Hippocampal formation (tissue), 2 donors: ENCODE measurements around the gene FTO.

Source experiments
- DNase-seq, 2 donors: peaks; one replicate each; lab custom pipeline; 2025; lab: John Stamatoyannopoulos, UW

FTO gene

DNA sequence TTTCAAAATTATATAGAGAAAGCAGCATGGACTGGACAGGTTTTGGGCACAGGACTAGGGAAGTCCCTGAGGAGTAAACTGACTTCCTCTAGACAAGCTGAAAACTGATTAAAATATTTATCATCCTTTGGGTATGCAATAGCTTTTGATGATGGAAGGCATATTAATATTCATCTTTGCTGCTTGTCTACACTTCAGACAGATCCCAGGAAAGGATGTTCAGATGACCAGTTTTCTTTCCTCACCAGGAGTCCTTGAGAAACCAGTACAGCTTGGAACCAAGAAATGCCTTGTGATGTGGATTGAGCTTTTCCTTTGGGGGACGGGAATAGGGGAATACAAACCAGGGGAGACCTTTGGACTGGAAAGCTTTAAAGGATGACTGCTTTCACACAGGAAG is 195.5 kb downstream of the FTO start:
- DNase-seq: no peak

DNA sequence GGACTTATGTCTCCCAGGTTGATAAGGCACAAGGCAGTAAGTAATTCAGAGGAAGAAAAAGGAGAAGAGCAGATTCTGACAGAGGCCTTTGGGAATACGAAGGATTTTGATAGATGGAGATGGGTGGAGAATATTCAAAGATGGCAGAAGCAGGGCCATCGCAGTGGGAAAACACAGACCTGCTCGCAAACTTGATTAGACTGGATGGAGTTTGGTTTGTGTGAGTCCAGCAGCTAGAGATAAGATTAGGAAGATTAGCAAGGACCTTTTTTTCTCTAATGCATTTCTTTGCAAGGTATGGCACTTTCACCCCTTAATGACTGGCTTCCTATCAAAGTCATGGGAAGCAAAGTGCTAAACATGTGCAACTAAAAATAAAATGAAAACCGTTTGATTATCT is 196.7 kb downstream of the FTO start:
- no peak for DNase-seq

DNA sequence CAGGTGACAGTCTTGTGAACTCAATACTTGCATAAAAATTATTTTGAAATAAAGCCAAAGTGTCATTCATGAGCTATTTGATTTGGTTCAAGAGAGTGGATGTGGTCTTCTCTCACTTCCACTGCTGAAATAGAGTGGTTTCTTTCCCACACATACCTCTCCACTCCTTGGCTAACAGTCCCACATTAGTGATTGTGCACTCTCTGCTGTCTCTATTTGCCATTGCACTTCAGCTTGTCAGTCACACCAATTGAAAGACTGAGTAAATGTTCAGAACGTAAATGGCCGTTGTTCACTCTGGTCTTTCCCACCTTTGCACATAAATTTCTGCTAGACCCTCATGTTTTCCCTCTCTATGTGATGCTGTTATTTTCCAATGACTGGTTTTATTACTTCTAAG is 197.5 kb downstream of the FTO start:
- no peak for DNase-seq

DNA sequence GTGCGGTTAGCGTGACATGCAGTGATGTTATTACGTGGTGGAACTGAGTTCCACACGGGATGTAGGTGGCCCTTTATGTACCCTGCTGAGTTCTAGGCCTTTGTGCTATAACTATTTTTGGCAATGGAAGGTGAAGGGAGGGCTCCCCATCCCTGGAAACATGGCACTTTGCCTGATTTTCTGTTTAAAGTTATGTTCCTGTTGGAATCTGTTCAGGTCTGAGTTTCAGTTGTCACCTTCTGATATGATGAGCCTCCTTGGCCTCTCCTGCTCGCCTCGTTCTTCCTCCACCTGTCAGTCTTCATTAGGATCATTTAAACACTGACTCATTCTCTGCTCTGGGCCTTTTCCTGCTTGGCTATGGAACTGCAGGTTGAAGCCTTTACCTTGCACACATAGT is 200.6 kb downstream of the FTO start:
- no peak for DNase-seq

DNA sequence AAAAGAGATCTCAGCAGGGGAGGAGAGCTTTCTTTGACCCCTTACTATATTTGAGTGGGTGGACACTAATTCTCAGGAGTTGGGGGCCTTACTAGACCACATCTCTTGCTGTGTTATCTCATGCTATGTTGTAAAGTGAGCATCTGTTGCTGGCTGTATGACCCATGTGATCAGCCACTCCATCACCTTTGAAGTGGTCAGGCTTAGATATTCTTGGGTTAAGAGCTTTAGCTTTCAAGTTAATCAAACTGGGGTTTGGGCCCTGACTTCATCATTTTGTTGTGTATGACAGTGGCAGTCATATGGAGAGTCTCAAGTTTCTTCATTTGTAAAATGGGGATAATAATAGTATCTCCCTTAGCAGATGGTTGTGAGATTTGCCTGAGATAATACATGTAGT is 201.1 kb downstream of the FTO start:
- DNase-seq: no peak

DNA sequence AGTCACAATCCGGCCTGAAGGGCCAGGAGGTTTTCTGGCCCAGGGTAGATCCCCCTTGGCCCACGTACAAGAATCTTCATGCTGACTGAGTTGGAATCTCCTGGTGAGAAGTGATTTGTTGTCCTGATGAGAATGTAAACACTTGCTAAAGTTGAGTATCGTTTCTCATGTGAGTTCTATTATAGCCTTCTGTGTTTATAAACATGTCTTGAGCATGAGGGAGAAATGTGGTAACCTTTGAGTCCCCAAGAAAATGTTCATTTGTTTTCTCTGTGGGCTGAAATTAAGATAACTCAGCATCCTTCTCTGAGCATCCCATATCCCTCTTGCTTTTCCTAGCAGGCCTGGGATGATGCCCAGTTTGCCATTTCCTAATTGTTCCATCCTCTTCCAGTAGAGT is 204.8 kb downstream of the FTO start:
- DNase-seq: no peak

DNA sequence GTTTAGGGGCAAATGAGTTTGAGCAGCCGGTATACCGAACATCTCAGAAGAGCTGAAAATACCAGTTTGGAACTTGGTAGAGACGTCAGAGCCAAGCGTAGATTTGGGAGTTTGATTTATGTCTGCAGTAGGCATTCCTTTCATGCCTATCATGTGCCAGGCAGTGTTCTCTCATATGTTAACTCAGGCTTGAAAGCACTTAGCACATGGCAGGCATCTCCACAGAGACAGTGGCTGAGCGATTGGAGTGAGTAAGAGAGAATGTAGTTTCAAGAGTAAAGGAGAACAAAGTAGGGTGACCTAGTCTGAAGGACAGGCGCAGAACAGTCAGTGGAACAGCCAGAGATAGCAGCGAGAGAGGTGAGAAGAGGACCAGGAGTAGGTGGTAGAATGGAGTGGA is 207.0 kb downstream of the FTO start:
- DNase-seq: no peak

DNA sequence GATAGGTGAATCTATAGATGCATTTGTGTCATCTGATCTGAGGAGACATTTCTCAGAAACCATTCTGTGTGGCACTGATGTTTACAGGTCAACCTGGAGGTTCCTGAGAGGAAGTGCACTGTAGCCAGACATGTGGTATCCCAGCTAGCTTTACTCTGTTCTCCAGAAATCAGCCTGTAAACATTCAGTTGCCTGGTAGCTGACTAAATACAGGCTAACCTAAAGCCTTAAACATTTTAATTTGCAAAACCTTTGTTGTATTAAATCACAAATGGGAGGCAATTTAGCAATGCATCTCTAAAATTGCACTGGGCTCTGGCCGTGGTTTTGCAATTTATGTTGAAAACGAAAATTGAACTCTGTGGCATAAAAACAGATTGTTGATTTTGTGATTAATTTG is 207.6 kb downstream of the FTO start:
- no peak for DNase-seq

DNA sequence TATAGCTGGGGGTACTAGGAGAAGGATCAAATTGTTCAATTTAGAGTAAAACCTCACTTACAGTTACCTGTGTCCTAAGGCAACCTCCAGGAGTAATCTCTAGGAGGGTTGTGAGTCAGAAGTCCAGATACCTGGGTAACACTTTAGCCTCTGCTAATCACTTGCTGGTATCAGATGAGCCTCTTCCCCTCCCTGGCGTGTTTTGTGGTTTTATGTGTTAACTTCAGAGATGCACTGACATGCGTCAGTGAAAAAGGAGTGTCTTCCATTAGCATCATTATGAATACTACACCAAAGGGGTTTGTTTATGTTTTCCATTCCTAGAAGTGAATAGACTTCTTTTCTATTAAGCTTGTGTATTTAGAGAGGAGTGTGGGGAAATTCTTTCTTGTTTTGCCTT is 208.2 kb downstream of the FTO start:
- DNase-seq: no peak

DNA sequence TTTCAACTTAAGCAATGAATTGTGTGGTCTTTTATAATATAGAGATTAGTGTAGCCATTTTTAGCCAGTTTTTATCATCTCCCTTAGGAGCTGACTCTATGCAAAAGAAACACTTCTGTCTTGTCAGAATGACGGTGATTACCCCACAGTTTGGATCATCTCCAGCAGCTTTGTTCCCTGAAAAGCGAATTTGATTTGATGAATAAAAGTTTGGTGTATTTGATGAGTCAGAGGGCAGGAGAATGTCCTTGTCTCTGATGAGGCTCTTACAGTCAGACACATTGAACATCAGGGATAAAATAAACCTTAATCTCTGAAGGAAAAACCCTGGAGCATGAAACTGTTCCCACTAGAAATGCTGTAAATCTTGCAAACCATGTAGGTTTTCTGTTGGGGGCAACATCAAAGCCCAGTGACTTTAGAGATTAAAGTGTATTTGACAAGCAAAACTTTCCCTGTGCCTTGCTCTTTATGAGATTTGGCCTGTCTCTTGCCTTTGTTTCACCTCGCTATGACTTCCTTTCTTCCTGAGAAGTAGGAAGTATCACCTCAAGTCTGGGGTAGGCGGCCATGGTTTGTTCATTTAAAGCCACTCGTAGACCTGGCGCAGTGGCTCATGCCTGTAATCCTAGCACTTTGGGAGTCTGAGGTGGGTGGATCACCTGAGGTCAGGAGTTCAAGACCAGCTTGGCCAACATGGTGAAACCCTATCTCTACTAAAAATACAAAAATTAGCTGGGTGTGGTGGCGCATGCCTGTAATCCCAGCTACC is 209.3 kb downstream of the FTO start:
- DNase-seq: no peak

DNA sequence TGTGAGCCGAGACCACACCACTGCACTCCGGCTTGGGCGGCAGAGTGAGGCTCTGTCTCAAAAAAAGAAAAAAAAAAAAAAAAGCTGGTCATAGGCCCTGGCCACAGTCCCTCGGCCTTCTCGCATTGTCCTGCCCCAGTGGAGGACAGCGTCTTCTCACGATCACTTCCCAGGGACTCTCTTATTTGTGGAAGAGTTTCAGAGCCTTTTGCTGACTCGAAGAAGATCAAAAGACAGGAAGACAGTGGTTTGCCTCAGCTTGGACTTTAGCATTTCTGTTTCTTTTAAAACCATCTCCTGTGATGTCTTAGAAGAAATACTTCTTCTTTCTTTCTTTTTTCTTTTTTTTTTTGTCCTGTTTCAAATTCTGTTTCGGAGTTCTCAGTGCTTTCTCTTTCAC is 210.0 kb downstream of the FTO start:
- DNase-seq: peak in 1 of 2 donors; percentile 14

DNA sequence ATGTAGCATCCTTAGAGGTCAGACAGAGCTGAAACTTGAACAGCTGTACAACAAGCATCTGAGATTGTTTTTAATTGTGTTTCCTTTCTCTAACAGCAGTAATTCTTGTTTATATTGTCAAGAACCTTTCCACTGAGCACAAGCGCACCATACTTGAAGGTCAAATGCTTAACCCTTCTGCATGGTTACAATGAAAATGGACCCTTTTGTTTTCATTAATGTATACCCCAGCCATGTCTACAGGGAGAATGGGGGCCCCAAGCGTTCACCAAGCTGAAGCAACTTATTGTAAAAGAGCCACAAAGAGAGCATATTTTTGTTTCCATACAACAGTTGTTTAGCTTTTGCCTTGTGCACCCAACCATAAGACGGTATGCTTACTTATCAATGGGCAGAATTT is 210.8 kb downstream of the FTO start:
- no peak for DNase-seq

DNA sequence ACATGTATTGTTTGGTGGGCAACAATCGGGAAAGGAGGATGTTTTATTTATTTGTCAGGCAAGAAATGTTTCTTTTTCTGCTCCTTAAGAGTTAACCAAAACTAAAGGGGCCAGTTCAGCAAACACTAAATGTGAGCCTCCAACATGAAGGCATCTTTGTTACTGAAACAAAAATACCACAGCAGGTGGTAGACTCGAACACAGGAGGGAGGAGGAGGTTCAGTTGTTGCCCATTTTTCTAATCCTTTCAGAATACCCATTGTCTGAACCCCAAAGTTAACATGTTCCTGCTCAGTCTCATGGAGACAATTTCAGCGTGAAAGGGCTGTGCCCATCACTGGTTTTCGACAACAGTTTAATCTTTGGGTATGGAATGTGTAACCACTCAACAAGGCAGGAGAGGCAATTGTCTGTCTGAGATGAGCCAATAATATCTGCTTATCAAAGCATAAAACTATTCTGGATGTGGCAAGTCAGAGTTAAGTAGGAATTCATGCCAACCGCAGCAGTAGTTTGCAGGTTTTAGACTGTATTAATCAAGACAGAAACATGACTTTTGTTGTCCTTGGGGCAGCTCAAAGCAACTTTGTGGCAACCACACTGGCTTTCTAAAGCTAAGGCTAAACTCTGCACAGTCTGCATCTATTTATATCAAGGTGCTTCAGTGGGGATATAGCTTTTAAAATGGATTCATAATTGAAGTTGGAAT is 211.7 kb downstream of the FTO start:
- DNase-seq: no peak

DNA sequence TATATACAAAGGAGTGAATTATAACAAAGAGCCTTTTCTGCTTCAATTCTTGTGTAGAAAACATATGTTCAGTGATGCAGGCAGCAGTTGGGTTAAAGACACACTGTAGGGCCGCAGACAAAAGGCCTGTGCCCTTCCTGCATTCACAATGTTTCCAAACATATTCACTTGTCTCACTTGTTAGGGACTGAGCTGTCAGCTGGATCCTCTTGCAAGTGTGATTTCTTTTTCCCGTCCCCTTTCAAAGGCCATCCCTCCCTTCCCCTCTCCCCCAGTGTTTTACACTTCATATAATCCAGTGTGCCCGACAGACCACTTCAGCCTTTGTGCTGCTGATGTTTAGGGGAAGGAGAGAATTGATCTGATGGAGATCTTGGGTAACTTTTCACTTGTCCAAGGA is 217.0 kb downstream of the FTO start:
- DNase-seq: no peak

DNA sequence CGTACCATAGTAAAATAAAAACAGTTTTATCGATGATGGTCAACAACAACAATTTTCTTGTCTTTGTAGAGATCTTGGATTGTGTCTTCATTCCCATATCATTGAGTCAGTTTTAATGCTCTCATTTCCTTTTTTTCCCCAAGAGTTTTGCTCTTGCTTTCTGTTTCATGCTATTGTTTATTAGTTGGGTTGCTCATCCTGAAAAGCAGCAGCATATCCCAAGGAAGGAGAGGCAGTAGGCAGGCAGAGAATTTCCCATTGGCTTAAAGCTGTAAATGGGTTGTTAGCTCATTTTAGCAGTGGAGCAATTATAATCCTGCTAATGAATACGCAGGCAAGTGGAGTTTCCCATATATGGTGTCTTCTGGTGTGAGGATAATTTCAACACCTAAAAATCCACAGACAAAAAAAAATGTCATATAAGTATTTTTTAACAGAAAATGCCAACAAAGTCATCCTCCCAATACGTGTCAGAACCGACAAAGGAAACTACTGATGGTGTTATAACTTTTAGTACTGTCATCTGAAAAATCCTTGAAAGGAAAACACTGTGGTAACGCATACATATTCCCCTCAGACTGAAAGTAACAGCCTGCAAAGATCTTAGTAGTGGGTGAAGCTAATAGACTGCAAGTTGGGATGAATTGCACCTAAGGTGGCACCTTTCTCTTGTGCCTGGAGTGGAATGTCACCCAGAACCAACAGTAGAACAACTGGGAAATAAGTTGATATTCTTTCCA is 218.3 kb downstream of the FTO start:
- DNase-seq: no peak

DNA sequence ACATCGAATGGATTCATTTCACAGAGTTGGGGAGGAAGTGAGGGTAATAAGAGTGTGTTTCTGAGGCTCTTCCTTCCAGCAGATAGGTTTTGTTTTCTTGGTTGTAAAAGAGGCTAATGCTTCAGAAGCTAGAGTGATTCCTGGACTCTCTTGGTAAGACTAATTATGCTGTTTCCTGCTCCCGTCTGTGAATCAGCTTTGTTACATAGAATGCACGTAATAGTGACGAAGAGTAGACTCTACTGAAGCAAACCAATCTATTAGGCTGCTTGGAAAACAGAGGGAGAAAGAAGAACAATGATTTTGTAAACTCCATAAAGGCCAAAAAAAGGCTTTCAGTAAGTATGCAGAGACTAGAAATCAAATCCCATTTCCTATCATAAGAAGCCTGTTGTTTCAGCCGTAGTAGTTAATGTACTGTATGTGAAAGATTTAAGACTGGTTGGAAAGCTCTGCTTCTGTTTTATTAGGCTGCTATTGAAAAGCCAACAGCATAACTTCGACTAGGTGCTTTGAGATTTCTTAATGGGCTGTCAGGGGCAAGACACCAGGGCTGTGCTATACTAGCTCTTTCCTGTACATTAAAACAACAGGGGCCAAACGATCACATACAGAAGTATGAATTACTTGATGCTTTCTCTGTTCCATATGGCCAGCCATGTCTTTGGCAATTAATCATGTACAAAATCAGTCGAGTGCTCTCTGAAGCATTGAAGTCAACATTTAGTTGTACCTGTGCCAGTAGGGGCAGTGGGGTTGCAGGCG is 219.0 kb downstream of the FTO start:
- no peak for DNase-seq

DNA sequence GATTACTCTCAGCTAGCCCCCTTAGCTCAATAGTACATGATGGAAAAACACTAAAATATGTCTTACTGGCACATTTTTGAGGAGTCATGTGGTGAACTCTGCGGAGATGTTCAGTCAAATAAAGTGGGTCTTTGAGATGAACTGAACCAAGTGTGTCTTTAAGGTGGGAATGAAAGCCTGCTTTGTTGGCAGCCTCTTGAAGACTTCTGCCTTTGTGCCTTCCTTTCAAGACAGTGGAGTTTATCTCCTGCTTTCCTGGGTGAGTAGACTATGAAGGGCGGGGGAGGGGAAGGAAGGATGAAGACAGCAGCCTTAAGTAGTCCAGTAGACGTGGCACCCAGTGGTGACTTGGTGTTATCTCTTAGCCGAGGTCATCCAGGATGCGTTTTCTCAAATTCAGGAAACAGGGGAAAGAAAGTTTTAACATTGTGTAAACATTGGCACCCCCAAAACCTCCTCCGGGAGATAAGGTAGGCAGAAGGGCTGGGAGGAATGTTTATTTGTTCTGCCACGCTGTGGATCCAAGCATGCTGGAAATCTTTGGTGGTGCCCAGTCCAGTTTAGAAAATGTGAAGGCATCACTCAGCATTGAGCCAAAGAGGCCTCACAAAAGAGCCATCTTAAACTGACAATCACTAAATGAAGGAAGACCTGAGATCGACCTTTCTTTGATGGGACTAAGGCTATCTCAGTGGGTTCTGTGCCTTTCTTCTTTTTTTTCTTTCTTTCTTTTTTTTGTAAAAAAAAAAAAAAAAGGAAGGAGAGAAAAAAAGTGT is 220.6 kb downstream of the FTO start:
- no peak for DNase-seq

DNA sequence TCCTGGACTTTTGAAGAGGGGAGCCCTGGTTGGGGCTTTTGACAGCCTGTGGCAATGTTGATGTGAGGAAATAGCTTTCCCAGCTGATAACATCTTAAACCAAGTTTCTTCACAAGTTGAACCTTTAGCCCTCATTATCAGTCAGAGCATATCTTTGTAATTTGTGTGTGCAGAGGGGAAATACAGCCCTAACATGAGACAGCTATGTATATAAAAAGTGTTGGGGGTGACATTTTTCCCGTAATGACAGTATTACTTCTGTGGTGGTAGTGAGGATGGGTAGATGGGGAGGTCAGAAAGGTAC is 221.1 kb downstream of the FTO start:
- no peak for DNase-seq

DNA sequence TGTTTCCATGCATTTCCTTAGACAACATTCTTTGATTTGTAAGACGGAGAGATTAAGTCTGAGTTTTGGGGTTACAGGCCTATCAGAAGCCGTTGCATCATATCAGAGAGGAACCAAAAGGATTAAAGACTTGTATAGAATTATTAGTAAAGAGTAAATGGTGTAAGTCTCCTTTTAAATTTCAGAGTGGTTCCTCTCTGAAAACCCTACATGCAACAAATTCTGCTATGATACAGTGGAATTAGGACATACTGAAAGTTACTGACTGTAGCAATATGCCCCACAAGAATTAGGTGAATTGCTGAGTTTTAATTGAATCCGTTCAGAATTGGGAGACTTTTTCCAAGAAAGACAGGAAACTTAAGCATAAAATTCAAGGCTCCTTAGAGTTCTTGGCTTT is 221.6 kb downstream of the FTO start:
- DNase-seq: no peak

DNA sequence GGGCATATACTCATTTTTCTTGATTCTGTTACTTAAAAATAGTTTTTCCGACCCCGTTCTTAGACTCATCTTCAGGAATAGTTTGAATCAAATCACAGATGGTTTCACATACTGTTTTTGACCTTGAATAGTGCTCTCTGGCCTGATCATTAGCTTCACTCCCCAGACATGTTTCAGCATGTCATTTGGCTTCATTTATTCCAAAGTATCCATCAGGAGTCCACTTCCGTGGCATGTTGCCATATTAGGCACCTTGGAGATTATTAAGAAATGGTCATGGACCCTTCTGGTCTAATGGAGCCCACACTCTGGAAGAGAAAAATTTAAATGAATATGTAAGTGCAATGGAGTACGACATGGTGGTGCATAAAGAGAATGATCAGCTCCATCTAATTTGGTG is 222.3 kb downstream of the FTO start:
- no peak for DNase-seq

DNA sequence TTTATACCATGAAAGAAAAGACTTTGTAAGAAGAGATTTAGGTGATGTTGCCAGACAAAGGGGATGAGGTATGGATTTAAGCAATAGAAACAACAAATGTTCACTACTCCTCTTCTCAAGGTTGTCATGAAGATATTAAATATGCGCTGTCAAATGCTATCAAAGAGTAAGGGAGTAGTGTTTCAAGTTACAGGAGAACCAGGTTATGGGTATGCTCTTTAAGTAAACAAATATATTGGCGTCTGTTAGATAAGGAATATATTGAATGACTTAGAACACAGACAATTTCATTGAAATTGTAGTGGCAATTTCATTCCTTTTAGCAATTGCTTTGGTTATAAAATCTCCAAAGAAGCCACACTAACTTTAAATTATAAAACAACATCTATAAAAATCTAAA is 229.0 kb downstream of the FTO start:
- DNase-seq: no peak

DNA sequence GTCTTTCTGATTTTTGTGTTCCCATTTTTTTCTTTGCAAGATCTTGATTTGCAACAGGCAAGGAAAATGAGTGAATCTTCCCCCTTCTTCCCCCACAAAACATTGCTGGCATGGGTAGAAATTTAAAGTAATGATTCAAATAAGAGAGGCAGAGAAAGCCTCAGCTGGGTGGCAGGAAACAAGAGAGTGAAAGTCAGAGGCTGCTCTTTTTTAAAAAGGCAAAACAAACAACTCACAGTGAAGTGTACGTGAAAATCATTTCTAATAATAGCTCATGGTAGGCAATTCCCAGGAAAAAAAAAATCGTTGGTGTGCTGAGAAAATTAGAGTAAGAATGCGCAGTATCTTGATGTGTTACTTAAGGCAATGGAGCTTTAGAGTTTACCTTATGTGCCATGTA is 229.5 kb downstream of the FTO start:
- DNase-seq: no peak
